Transverse colon (tissue), 4 donors: ENCODE results near the gene NRF1. TPM values are rescaled to one million over a fixed set of nuclear protein-coding genes. Genes with fewer than 3 reads are reported as not detected.

Experiments
- DNase-seq: peaks from one replicate; pipeline ENCODE4 v3.0.0-alpha.2; 2019
- H3K27ac ChIP-seq, 4 donors: fragments of 200-600 bp; sonication (generic); 2 replicates each; pipeline ENCODE4 v1.5.1; 2016 to 2018; ENCODE audit warnings: inconsistent platforms in 4 of 4
- H3K27me3 ChIP-seq: fragments of 200-600 bp; sonication (generic); 2 replicates; pipeline ENCODE4 v1.5.1; 2017; ENCODE audit warnings: inconsistent platforms
- H3K36me3 ChIP-seq, 4 donors: fragments of 200-600 bp; sonication (generic); 2 replicates each; pipeline ENCODE4 v1.5.1; 2017 to 2019; ENCODE audit warnings: inconsistent platforms in 4 of 4
- H3K4me1 ChIP-seq, 4 donors: fragments of 200-600 bp; sonication (generic); 2 replicates each; pipeline ENCODE4 v1.5.1; 2017 to 2020; ENCODE audit warnings: inconsistent platforms in 4 of 4
- H3K4me3 ChIP-seq, 4 donors: fragments of 200-600 bp; sonication (generic); 1 replicate in 1 of 4; 2 replicates in 3 of 4; pipeline versions ENCODE4 v1.5.1 to v1.6.1; 2017 to 2019; ENCODE audit warnings: inconsistent platforms in 4 of 4
- H3K9me3 ChIP-seq, 2 donors: fragments of 200-600 bp; sonication (generic); 2 replicates each; pipeline ENCODE4 v1.5.1; 2017 to 2019; ENCODE audit warnings: inconsistent platforms in 2 of 2
- CTCF ChIP-seq, 5 experiments: fragments of 200-600 bp in 3 of 5; fragments of 450-650 bp in 2 of 5; sonication (generic) in 3 of 5; IDR thresholded peaks; 1 replicate in 2 of 5; 2 replicates in 3 of 5; pipeline ENCODE4 v1.5.1; 2016 to 2017; ENCODE audit warnings: antibody characterized with exemption in 5 of 5, inconsistent platforms in 3 of 5, mild to moderate bottlenecking in 2 of 5, moderate library complexity in 1 of 5
- EP300 ChIP-seq: sonication (generic); formaldehyde crosslinking; IDR thresholded peaks from one replicate; pipeline ENCODE4 v1.6.1; 2017; ENCODE audit warnings: antibody characterized with exemption, low read depth
- POLR2A ChIP-seq: fragments of 450-650 bp; IDR thresholded peaks from one replicate; pipeline ENCODE4 v1.6.1; 2016; ENCODE audit warnings: antibody characterized with exemption, mild to moderate bottlenecking, moderate library complexity
- POLR2AphosphoS5 ChIP-seq, 3 donors: sonication (generic); formaldehyde crosslinking; IDR thresholded peaks; one replicate each; pipeline ENCODE4 v1.6.1; 2016; ENCODE audit warnings: antibody characterized with exemption in 3 of 3
- WGBS, 2 donors: methylation state at CpG; one replicate each; pipeline ENCODE4 v1.1.5; 2018; ENCODE audit warnings: low coverage in 1 of 2; 5-methylcytosine and 5-hydroxymethylcytosine counted together
- in situ Hi-C, 4 donors: fragments of 200-750 bp; cut with MboI; loops; one replicate each; pipeline versions ENCODE4 v1.15.0 to v1.15.1; 2017; ENCODE audit warnings: low sequenced_read_pairs in 3 of 4, low pct_ligation_motif_present in 1 of 4, low pct_unique_long_range_greater_than_20kb in 1 of 4
- intact Hi-C: fragments of 100-400 bp; cut with DNase I; formaldehyde crosslinking; loops from one replicate; pipeline ENCODE4 v1.15.1; 2023; ENCODE audit warnings: low total_unique reads
- total RNA-seq, 4 donors: library from RNA; depleted of rRNA; stranded (reverse); fragments of >200 nt; gene quantifications; one replicate each; pipeline ENCODE4 v1.1.0, GENCODE V29; 2016

The NRF1 gene
- total RNA-seq, 4 donors from 2014 or later = 11.6 to 21.5 (median 15.3) TPM

DNA sequence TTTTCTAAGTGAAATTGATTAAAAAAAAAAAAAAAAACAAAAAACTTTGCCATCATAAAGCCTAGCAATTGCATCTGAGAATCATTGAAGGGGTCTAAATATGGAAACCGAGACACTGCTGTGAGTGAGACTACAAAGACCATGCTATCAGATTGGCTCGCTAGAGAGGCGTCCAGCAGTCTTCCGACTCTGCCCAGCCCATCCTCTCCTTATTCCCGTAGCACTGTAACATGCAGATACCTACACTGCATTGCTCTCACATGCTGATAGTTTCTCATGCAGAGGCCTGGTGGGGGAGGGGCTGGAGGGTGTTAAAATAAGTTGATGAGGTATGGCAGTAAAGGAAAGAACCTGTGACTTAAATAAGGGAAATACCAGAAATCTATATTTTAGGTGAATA is 130.7 kb downstream of the NRF1 start:
- in situ Hi-C loops = no loop called here
- intact Hi-C loops = no loop called here
- H3K4me3 ChIP-seq = no peak overlapping the region
- H3K4me1 ChIP-seq = peaks cover 0 to 6% (median 0%) of the 10 kb centered on the region in 4 donors
- no peak for DNase-seq
- 90 to 95% methylated on average over 5 of the region's 5 CpGs for WGBS, 2 donors
- H3K9me3 ChIP-seq = no peaks in the 10 kb centered on the region
- no peaks in the 10 kb centered on the region for H3K36me3 ChIP-seq
- TF ChIP-seq CTCF (IDR thresholded peaks at IDR 0.05) (no peak), POLR2A (no peak), POLR2AphosphoS5 (IDR thresholded peaks at IDR 0.05) (no peak), EP300 (no peak)
- H3K27ac ChIP-seq = no peak overlapping the region
- no peaks in the 10 kb centered on the region for H3K27me3 ChIP-seq

DNA sequence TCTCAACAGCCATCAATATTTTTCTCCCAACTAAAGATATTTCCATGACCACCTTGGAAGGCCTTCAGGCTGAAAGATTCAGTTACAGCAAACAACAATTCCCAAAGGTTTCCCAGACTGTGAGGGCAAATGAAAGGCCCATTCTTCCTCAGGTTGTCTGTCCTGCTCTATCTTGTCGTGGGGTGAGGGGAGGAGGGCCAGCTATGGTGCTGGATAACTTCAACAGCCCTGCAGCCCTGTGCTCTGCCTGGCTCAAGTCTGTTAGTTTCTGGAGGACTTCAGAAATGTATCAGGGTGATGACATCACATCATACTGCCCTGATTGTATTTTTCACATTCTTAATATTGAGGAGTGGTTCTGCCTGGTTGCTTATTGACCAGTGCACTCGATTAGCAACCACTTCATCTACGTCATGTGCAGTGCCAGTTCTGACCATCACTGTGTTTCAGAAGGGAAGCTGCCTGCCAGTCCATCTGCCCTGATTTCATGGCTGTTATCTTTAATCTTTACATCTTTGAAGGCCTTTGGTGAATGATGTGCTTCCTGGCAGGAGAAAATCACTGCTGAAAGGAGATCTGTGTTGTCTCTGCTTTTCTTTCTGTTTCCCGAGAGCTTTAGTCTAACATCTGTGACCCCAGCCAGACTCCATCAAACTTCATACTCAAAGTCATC is 135.5 kb downstream of the NRF1 start:
- no peak for DNase-seq
- intact Hi-C loops = no loop called here
- H3K4me1 ChIP-seq = no peaks in the 10 kb centered on the region
- no peak overlapping the region for H3K4me3 ChIP-seq
- H3K36me3 ChIP-seq = peaks cover 0 to 3% (median 0%) of the 10 kb centered on the region in 4 donors
- 80 to 85% methylated on average over 2 to 4 of the region's 4 CpGs for WGBS, 2 donors
- in situ Hi-C loops = no loop called here
- no peak overlapping the region for H3K27ac ChIP-seq
- no peaks in the 10 kb centered on the region for H3K9me3 ChIP-seq
- H3K27me3 ChIP-seq = no peaks in the 10 kb centered on the region
- TF ChIP-seq POLR2A = no peak
- TF ChIP-seq CTCF (IDR thresholded peaks at IDR 0.05) = no peak

DNA sequence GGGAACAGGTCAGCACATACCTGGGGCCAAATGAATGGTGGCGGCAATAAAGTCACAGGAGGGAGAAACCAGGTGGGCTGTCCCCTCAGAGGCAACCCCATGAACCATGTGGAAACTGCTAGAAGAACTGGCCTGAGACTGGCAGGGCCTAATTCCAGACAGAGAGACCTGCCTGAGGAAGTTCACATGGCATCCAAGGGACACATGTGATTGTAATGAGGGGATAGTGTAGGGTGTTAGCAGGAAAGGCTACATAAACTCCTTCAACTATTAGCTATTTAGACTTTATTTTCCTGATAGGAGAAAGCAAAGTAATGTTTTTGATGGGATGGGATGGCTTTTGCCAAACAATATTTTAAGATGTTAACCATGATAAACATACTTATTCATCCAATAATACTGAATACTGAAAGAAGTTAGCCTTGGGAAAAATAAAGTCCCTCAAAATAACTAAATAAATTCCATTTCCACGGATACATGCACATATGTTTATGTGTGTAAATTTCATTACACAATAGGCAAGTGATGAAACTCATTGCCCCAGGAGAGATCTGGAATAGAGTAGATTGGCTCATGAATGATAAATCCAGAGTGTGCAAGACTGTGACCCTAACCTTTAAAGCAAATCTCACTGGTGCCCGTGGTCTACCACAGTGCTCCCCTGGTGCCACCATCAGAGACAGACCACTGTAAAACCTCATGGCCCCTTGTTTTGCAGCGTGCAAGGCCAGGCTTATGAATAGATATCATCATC is 137.0 kb downstream of the NRF1 start:
- no peak for TF ChIP-seq POLR2AphosphoS5 (IDR thresholded peaks at IDR 0.05)
- no peak for TF ChIP-seq EP300
- TF ChIP-seq CTCF (IDR thresholded peaks at IDR 0.05) = no peak
- no peak for TF ChIP-seq POLR2A

DNA sequence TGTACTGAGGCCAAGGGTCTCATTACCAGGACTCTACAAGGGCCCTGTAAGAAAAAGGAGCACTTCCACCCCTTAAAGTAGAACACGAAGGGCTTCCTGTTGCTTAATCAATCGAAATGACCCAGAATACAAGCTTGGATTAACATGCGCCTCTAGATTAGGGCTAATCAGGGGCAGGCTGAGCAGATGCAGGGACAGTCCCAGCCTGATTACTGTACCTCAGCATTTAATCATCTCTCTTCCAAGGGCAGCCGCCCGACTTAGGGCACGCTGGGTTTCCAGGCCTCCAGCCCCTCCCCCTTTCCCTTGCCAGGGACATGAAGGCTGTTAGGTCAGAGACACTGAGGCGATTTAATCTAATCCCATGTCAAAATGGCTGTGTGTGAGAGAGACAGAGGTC is 138.6 kb downstream of the NRF1 start:
- peaks cover 0 to 4% (median 0%) of the 10 kb centered on the region in 4 donors for H3K36me3 ChIP-seq
- TF ChIP-seq POLR2A (no peak), EP300 (no peak), POLR2AphosphoS5 (IDR thresholded peaks at IDR 0.05) (no peak), CTCF (IDR thresholded peaks at IDR 0.05) (no peak)
- H3K4me3 ChIP-seq = no peak overlapping the region
- H3K9me3 ChIP-seq = no peaks in the 10 kb centered on the region
- intact Hi-C loops (no loop called here), in situ Hi-C loops (no loop called here)
- no peaks in the 10 kb centered on the region for H3K27me3 ChIP-seq
- WGBS, 2 donors = 96 to 97% methylated on average over 5 to 7 of the region's 7 CpGs
- no peak overlapping the region for H3K27ac ChIP-seq
- DNase-seq = no peak
- no peaks in the 10 kb centered on the region for H3K4me1 ChIP-seq

More for the DNA sequence above, 137.0 kb downstream of the NRF1 start:
- no peak overlapping the region for H3K27ac ChIP-seq
- H3K9me3 ChIP-seq = no peaks in the 10 kb centered on the region
- intact Hi-C loops = no loop called here
- H3K4me3 ChIP-seq = no peak overlapping the region
- H3K27me3 ChIP-seq = no peaks in the 10 kb centered on the region
- 79 to 90% methylated on average over 2 to 4 of the region's 4 CpGs for WGBS, 2 donors
- DNase-seq = no peak
- in situ Hi-C loops = no loop called here
- H3K4me1 ChIP-seq = no peaks in the 10 kb centered on the region
- peaks cover 0 to 3% (median 0%) of the 10 kb centered on the region in 4 donors for H3K36me3 ChIP-seq
